Neural crest cell (in vitro differentiated cells): ENCODE measurements around the gene ADTRP. TPM values are rescaled to one million over a fixed set of nuclear protein-coding genes. Genes with fewer than 3 reads are reported as not detected.

Experiments used
- DNase-seq: peaks from one replicate; pipeline ENCODE4 v3.0.0; 2021; ENCODE audit warnings: low read depth, mixed read lengths, low spot score
- H3K27ac Mint-ChIP-seq: one replicate; pipeline ENCODE4 v1.8.0; 2021; ENCODE audit warnings: mild to moderate bottlenecking, mixed read lengths; ENCODE audit not compliant: unreplicated experiment
- H3K27me3 Mint-ChIP-seq: 2 replicates; pipeline ENCODE4 v1.8.0; 2021; ENCODE audit warnings: low read depth, mild to moderate bottlenecking, mixed read lengths
- H3K36me3 Mint-ChIP-seq: 2 replicates; pipeline ENCODE4 v1.8.0; 2021; ENCODE audit warnings: low read depth, mild to moderate bottlenecking, mixed read lengths
- H3K4me1 Mint-ChIP-seq: 2 replicates; pipeline ENCODE4 v1.8.0; 2021; ENCODE audit warnings: mixed read lengths
- H3K4me3 Mint-ChIP-seq: one replicate; pipeline ENCODE4 v1.8.0; 2021; ENCODE audit warnings: mild to moderate bottlenecking, mixed read lengths
- H3K9me3 Mint-ChIP-seq: 2 replicates; pipeline ENCODE4 v1.8.0; 2021; ENCODE audit warnings: mixed read lengths
- total RNA-seq: library from RNA; stranded (reverse); gene quantifications from 2 replicates; pipeline ENCODE4 v1.2.1, GENCODE V29; 2021
- TF ChIP-seq, protein P1 (sequence below): fragments of 200-600 bp; sonication (generic); conservative IDR thresholded peaks from 2 replicates; pipeline ENCODE4 v1.5.0; 2021; ENCODE audit warnings: antibody characterized with exemption, mild to moderate bottlenecking

Gene ADTRP
- total RNA-seq, 1 donor from 2014 or later, result not detected

DNA sequence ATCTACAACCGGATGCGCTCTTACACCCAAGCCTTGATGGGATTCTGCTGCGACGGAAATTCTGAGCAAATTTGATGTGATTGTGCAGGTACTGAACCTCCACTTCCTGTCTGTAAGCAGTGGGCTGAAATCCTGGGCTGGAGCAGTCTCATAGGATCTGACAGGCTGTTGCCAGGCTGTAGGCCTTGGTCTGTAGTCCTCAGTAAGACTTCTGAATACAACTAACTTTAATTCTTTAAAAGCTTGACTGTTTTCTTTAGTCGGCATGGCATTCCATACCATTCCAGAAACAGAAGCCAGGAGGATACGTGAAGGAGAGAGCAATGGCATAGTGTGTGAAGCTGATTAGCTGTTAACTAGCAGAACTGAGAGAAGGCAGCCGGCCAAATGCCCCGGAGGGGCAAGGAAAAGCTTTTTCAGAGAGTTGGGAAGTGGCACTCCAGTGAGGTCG, 68.3 kb downstream of the ADTRP start:
- H3K36me3 Mint-ChIP-seq, result peaks cover 3% of the 10 kb centered on the region
- H3K4me1 Mint-ChIP-seq, result no peaks in the 10 kb centered on the region
- TF ChIP-seq, protein P1, sequence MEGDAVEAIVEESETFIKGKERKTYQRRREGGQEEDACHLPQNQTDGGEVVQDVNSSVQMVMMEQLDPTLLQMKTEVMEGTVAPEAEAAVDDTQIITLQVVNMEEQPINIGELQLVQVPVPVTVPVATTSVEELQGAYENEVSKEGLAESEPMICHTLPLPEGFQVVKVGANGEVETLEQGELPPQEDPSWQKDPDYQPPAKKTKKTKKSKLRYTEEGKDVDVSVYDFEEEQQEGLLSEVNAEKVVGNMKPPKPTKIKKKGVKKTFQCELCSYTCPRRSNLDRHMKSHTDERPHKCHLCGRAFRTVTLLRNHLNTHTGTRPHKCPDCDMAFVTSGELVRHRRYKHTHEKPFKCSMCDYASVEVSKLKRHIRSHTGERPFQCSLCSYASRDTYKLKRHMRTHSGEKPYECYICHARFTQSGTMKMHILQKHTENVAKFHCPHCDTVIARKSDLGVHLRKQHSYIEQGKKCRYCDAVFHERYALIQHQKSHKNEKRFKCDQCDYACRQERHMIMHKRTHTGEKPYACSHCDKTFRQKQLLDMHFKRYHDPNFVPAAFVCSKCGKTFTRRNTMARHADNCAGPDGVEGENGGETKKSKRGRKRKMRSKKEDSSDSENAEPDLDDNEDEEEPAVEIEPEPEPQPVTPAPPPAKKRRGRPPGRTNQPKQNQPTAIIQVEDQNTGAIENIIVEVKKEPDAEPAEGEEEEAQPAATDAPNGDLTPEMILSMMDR, result no peak
- H3K27ac Mint-ChIP-seq, result no peak overlapping the region
- H3K4me3 Mint-ChIP-seq, result no peak overlapping the region
- no peak for DNase-seq
- peaks cover 10% of the 10 kb centered on the region for H3K9me3 Mint-ChIP-seq
- no peaks in the 10 kb centered on the region for H3K27me3 Mint-ChIP-seq

DNA sequence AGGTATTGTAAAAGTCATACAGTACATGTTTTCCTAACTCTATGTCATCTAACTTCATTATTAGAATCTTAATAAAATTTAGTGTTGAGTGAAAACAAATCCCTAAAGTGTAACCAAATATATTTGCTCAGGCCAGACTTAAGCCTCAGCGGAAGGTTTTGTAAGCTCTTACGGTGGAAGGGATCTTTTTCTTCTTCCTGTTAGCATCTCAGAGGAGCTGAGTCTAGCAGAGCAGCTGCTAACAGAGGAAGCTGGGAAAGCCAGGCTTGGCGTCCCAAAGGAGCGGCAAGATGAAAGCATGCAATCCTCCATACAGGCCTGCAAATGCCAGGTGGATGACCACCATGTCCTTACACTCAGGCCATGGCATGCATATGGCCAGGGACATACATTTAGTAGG, 72.4 kb downstream of the ADTRP start:
- DNase-seq, result no peak
- TF ChIP-seq, protein P1, result no peak
- no peak overlapping the region for H3K27ac Mint-ChIP-seq
- peaks cover 3% of the 10 kb centered on the region for H3K36me3 Mint-ChIP-seq
- H3K9me3 Mint-ChIP-seq, result peaks cover 10% of the 10 kb centered on the region
- no peaks in the 10 kb centered on the region for H3K27me3 Mint-ChIP-seq
- H3K4me3 Mint-ChIP-seq, result no peak overlapping the region
- no peaks in the 10 kb centered on the region for H3K4me1 Mint-ChIP-seq

DNA sequence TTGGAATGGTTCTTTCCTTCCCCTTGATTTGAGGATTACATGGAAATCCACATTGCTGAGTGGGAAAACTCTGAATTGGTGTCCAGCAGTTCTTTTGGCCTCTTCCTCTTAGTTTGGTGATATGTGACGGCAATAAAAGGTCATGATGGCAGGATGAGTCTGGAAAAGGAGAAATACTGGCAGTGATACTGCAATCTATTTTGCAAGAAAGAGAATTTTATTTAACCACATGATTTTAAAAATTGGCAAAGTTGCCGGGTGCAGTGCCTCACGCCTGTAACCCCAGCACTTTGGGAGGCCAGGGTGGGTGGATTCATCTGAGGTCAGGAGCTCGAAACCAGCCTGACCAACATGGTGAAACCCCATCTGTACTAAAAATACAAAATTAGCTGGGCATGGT, 73.1 kb downstream of the ADTRP start:
- H3K27me3 Mint-ChIP-seq, result no peaks in the 10 kb centered on the region
- H3K4me1 Mint-ChIP-seq, result no peaks in the 10 kb centered on the region
- peaks cover 3% of the 10 kb centered on the region for H3K36me3 Mint-ChIP-seq
- TF ChIP-seq, protein P1, result no peak
- no peak overlapping the region for H3K27ac Mint-ChIP-seq
- no peak for DNase-seq
- H3K4me3 Mint-ChIP-seq, result no peak overlapping the region
- H3K9me3 Mint-ChIP-seq, result peaks cover 10% of the 10 kb centered on the region

DNA sequence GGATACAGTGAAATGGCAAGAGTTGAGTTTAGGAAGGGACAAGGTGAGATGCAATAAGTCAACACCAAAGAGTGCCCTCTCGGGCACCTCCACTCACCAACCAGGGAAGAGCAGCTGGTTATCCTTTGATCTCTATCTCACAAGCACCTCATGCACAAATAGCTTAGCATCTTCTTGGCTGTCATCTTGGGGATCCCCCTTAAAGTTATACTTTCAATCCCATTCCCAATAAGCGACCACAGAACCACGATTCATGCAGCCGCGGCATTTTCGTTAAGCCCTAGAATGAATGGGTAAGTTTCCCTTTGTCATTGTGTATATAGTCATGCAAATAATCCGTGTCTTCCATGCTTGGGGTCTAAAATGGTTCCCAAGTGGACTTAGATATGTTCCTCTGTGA, 73.5 kb downstream of the ADTRP start:
- DNase-seq, result no peak
- Mint-ChIP-seq H3K4me1 (no peaks in the 10 kb centered on the region), H3K4me3 (no peak overlapping the region), H3K27ac (no peak overlapping the region), H3K9me3 (peaks cover 10% of the 10 kb centered on the region), H3K36me3 (peaks cover 3% of the 10 kb centered on the region), H3K27me3 (no peaks in the 10 kb centered on the region)
- TF ChIP-seq, protein P1, result no peak

DNA sequence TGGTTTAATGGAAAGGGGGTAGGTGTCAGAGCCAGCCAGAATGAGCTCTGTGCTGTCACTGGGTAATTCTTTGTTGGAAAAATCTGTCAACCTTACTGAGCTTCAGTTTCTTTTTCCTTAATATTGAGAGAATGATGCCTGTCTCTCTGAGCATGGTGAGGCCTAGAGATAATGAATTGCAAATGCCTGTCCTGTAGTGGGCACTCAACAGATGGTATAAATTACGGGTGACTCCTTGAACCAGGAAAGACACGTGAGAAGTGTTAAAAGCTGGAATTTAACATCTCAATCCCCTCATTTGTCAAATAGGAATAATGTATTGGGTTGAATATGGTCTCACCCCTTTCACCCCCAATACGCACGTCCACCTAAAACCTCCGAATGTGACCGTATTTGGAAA, 74.9 kb downstream of the ADTRP start:
- H3K4me1 Mint-ChIP-seq, result no peaks in the 10 kb centered on the region
- no peak for DNase-seq
- TF ChIP-seq, protein P1, result no peak
- H3K27me3 Mint-ChIP-seq, result no peaks in the 10 kb centered on the region
- no peak overlapping the region for H3K4me3 Mint-ChIP-seq
- H3K27ac Mint-ChIP-seq, result no peak overlapping the region
- H3K9me3 Mint-ChIP-seq, result peaks cover 3% of the 10 kb centered on the region
- H3K36me3 Mint-ChIP-seq, result no peaks in the 10 kb centered on the region
